HL-60 (cell line): ENCODE measurements around the gene GNL3L.

Source experiments
- DNase-seq, 2 experiments: peaks; one replicate each; pipeline ENCODE4 v3.0.0-alpha.2; 2010 to 2020; ENCODE audit warnings: low read depth in 1 of 2, low spot score in 1 of 2
- H3K27ac ChIP-seq: fragments of 250-450 bp; sonication (Bioruptor Pico); replicated peaks from 2 replicates; pipeline ENCODE4 v1.5.1; 2020; ENCODE audit warnings: mild to moderate bottlenecking, moderate library complexity
- H3K27me3 ChIP-seq: fragments of 250-450 bp; sonication (Bioruptor Pico); 2 replicates; pipeline ENCODE4 v1.5.1; 2021; ENCODE audit warnings: mild to moderate bottlenecking, moderate library complexity; ENCODE audit not compliant: insufficient read depth, poor library complexity, severe bottlenecking
- H3K4me3 ChIP-seq: replicated peaks from 2 replicates; pipeline ENCODE4 v1.5.1; 2011; ENCODE audit warnings: mild to moderate bottlenecking, control low read depth, low read length; ENCODE audit not compliant: insufficient read depth
- GABPA ChIP-seq: IDR thresholded peaks from 2 replicates; pipeline ENCODE4 v1.6.1; 2012; ENCODE audit warnings: low read depth
- POLR2AphosphoS5 ChIP-seq: IDR thresholded peaks from 2 replicates; pipeline ENCODE4 v1.6.1; 2012; ENCODE audit warnings: low read depth
- SPI1 ChIP-seq: IDR thresholded peaks from 2 replicates; pipeline ENCODE4 v1.6.1; 2012; ENCODE audit warnings: low read depth, mild to moderate bottlenecking, borderline replicate concordance
- TF ChIP-seq, protein P1 (sequence below): IDR thresholded peaks from one replicate; pipeline ENCODE4 v1.5.1; 2011; ENCODE audit warnings: low read length, control low read depth, inconsistent platforms; ENCODE audit not compliant: insufficient read depth
- TF ChIP-seq, protein P2 (sequence below): IDR thresholded peaks from 2 replicates; pipeline ENCODE4 v1.6.1; 2012; ENCODE audit warnings: low read depth; ENCODE audit not compliant: insufficient replicate concordance

The GNL3L gene

DNA sequence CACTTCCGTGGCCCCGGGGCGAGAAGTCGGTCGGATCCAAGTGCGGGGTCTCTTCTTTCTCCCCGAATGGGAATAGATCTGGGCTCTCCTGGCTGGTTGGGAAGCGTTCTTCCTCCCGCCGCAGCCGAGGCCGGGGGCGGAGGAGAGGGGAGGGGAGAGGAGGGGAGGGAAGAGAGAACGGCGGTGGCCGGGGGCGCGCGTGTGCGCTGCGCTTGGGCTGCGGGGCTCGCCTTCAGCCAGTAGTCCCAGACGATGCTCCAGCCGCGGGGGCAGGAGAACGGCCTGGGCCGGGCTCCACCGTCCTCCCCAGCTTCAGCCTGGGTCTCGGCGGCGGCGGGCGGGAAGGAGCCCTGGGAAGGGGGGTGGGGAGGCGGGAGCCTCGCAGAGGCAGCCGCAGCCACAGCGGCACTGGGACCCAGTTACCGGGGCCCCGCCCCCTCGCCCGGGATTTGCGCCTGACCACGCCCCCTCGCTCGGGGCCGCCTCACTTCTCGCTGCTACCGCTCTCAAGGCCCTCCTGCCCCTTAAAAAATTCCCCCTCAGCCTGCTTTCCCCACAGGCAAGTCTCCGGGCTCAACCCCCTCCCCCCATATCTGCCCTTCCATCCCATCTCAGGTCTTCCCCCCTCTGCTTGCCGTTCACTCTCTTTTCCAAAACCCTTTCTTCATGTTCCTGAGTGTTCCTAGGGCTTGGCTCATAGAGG is 34.1 kb upstream of the GNL3L start, which contains the start of gene FGD1:
Gene FGD1 (minus strand): TSS at position 421 of the 703 bp plus-strand sequence. CDS start 802 bp downstream, outside the sequence.
- Histone ChIP-seq H3K27me3 (no peaks in the 10 kb centered on the region), H3K4me3 (peak within 1 kb of the TSS; percentile 29), H3K27ac (no peak within 1 kb of the TSS)
- no peak for DNase-seq
- no peak for TF ChIP-seq GABPA
- TF ChIP-seq POLR2AphosphoS5: no peak
- TF ChIP-seq, protein P1, sequence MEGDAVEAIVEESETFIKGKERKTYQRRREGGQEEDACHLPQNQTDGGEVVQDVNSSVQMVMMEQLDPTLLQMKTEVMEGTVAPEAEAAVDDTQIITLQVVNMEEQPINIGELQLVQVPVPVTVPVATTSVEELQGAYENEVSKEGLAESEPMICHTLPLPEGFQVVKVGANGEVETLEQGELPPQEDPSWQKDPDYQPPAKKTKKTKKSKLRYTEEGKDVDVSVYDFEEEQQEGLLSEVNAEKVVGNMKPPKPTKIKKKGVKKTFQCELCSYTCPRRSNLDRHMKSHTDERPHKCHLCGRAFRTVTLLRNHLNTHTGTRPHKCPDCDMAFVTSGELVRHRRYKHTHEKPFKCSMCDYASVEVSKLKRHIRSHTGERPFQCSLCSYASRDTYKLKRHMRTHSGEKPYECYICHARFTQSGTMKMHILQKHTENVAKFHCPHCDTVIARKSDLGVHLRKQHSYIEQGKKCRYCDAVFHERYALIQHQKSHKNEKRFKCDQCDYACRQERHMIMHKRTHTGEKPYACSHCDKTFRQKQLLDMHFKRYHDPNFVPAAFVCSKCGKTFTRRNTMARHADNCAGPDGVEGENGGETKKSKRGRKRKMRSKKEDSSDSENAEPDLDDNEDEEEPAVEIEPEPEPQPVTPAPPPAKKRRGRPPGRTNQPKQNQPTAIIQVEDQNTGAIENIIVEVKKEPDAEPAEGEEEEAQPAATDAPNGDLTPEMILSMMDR: no peak
- TF ChIP-seq, protein P2, sequence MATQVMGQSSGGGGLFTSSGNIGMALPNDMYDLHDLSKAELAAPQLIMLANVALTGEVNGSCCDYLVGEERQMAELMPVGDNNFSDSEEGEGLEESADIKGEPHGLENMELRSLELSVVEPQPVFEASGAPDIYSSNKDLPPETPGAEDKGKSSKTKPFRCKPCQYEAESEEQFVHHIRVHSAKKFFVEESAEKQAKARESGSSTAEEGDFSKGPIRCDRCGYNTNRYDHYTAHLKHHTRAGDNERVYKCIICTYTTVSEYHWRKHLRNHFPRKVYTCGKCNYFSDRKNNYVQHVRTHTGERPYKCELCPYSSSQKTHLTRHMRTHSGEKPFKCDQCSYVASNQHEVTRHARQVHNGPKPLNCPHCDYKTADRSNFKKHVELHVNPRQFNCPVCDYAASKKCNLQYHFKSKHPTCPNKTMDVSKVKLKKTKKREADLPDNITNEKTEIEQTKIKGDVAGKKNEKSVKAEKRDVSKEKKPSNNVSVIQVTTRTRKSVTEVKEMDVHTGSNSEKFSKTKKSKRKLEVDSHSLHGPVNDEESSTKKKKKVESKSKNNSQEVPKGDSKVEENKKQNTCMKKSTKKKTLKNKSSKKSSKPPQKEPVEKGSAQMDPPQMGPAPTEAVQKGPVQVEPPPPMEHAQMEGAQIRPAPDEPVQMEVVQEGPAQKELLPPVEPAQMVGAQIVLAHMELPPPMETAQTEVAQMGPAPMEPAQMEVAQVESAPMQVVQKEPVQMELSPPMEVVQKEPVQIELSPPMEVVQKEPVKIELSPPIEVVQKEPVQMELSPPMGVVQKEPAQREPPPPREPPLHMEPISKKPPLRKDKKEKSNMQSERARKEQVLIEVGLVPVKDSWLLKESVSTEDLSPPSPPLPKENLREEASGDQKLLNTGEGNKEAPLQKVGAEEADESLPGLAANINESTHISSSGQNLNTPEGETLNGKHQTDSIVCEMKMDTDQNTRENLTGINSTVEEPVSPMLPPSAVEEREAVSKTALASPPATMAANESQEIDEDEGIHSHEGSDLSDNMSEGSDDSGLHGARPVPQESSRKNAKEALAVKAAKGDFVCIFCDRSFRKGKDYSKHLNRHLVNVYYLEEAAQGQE: no peak
- TF ChIP-seq SPI1: no peak

DNA sequence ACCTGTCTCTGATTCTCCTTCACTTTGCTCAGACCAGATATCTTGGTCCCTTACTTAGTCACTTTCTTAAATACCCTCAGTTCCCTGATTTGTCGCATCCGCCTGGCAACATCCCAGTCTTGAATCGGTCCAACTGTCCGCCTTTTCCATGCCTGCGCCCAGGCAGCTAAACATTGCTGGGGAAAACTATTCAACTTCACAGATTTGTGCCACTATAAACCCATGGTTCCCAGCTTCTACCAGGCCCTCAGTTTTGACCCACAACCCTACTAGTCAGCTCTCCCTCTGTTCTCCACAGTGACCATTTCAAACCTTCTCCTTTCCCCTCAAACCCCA is 33.5 kb upstream of the GNL3L start:
- TF ChIP-seq, protein P1: no peak
- no peak overlapping the region for H3K27ac ChIP-seq
- DNase-seq: no peak
- no peaks in the 10 kb centered on the region for H3K27me3 ChIP-seq
- no peak overlapping the region for H3K4me3 ChIP-seq

DNA sequence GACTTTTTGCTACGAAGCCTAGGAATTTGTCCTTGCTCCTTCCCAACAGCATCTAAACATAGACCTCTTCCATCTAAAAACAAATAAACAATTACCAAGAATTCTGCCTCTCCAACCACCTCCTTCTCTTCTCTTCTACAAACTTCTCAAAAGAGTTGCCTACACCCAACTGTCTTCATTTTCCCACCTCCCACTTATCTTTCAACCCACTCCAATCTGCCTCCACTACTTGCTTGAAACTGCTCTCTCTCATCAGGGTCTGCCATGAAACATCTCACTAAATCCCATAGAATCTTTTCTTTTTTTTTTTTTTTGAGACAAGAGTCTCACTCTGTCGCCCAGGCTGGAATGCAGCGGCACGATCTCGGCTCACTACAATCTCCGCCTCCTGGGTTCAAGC is 33.1 kb upstream of the GNL3L start:
- Histone ChIP-seq H3K27ac (no peak overlapping the region), H3K4me3 (no peak overlapping the region), H3K27me3 (no peaks in the 10 kb centered on the region)
- TF ChIP-seq, protein P2: no peak
- no peak for DNase-seq

DNA sequence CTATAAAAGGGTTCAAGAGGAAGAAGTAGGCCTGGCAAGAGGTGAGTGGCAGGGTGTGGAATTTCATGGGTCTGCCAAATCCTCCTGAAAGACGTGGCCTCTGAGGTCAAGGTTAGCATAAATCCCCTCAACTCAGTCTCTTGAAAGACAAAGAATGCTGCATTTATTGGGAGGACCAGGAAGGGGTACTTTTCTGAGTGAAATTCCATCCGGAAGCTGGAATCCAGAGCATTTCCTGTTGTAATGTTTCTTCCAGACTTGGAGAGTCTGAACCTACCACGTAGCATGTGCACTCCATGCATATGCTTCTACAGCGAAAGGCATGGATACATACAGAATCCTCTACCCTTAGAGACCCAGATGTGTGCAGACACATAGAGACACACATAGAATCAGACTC is 20.6 kb upstream of the GNL3L start:
- H3K27ac ChIP-seq: no peak overlapping the region
- TF ChIP-seq SPI1 (no peak), POLR2AphosphoS5 (no peak)
- TF ChIP-seq, protein P2: no peak
- H3K4me3 ChIP-seq: no peak overlapping the region
- no peak for DNase-seq
- H3K27me3 ChIP-seq: no peaks in the 10 kb centered on the region
